NT2/D1 (cell line): Measurements from ENCODE around the gene TNFSF10.

Experiments used
- SUZ12 ChIP-seq: IDR thresholded peaks from 2 replicates; pipeline ENCODE4 v1.6.1; 2011; ENCODE audit not compliant: insufficient read length, insufficient read depth; ENCODE audit errors: extremely low read depth
- YY1 ChIP-seq: IDR thresholded peaks from 2 replicates; pipeline ENCODE4 v1.6.1; 2011; ENCODE audit not compliant: insufficient read length, insufficient read depth
- ZNF274 ChIP-seq: IDR thresholded peaks from 2 replicates; pipeline ENCODE4 v1.6.1; 2011; ENCODE audit warnings: mild to moderate bottlenecking, low read depth, low read length

GRCh38 chr3:172467170-172467824, 55.9 kb downstream of the TNFSF10 start:
- no peak for TF ChIP-seq YY1
- TF ChIP-seq ZNF274 = no peak
- no peak for TF ChIP-seq SUZ12
